ENCODE results near the gene BCAS3.
"Not testable (repeated sequence)": the region's sequence is repeated elsewhere in the genome, so short reads cannot be mapped to it uniquely, and the experiment has no call there.

The BCAS3 gene

GRCh38 chr17:60888812-60889709, 211.4 kb downstream of the BCAS3 start:
- no peak for DNase-seq

- no peak for DNase-seq
These were observed 213.5 kb downstream of the BCAS3 start for GRCh38 chr17:60891149-60891548.

GRCh38 chr17:60893475-60893874, 215.8 kb downstream of the BCAS3 start:
- DNase-seq: no peak

- DNase-seq: no peak
These were observed 219.3 kb downstream of the BCAS3 start for GRCh38 chr17:60896996-60897395.

GRCh38 chr17:60899115-60899514, 221.5 kb downstream of the BCAS3 start:
- DNase-seq: no peak

DNA sequence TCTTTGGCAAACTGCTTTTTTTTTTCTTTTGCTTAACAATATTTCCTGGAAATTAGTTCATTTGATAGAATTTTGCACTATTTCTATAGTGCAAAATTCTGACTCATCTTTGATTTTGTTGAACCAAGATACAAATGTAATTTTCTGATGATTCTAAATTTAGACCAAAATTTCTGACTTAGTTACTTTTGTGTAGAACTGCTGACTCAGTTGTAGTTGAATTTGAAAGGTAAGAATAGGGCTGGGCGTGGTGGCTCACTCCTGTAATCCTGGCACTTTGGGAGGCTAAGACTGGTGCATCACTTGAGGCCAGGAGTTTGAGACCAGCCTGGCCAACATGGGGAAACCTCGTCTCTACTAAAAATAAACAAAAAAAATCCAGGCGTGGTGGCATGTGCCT, 223.0 kb downstream of the BCAS3 start:
- DNase-seq: no peak

- no peak for DNase-seq
These were observed 223.6 kb downstream of the BCAS3 start for GRCh38 chr17:60901242-60901641.

- no peak for DNase-seq
These were observed 224.2 kb downstream of the BCAS3 start for GRCh38 chr17:60901806-60902205.

DNA sequence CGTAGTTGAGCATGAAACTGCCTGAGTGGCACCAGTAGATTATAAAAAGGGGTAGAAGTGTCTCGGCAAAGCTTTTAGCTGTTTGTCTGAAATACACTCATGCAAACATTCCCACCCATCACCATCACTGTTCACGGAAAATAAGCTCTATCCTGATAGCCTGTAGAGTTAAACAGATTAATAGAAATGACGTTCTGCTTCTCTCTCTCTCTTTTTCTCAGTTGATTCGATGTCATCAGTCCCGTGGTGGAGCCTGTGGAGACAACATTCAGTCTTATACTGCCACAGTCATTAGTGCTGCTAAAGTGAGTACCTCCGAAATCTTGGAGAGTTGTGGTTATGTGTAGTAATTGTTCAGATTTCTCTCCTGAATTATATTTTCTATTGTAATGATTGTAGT, 224.7 kb downstream of the BCAS3 start:
- DNase-seq: no peak

DNA sequence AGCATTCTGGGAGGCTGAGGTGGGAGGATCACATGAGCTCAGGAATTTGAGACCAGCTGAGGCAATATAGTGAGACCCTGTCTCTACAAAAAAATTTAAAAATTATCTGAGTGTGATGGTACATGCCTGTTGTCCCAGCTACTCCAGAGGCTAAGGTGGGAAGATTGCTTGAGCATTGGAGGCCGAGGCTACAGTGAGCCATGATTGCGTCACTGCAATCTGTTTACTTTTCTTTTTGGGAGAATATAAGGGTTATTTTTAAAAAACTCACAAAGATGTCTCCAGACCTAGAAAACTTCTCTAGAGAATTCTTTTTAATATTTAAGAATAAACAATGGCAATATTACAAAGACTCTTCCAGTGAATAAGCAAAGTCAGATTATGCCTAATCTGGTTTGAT, 226.9 kb downstream of the BCAS3 start:
- no peak for DNase-seq

DNA sequence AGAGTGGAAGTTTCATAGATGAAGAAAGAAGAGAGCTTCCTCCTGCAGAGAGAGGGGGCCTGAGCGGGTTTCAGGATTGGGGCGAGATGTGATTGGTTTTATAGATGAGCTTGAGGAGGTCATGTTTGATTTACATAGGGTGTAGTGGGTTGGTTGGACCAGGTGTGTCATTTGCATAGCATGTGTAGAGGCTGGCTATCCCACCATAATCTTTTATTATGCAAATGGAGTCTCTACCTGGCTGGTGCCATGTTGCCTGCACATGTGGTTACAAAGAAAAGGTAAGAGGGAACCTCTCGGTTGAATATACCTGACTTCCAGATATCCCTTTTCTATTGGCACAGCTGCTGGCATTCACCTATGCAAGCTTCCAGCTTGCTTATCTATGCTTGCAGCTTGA, 228.1 kb downstream of the BCAS3 start:
- peak; percentile 69 to 73 for DNase-seq

GRCh38 chr17:60908324-60908723, 230.7 kb downstream of the BCAS3 start:
- no peak for DNase-seq

DNA sequence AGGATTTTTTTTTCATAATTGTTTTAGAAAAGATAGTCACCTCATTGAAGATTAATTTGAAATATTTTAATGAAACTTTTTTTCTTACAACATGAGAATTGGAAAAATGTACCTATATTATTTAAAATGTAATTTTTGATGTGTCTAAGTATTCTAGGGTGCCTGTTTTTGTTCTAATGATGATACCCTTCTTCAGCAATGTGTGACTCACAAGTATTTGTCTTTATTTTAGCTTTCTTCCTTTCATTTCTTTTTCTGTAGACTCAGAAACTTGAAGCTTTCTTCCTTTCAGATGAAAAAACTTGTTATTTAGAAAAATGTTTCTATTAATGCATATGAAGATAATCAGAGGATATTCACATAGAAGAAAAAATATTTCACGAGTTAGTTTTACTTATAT, 231.8 kb downstream of the BCAS3 start:
- DNase-seq: no peak

DNA sequence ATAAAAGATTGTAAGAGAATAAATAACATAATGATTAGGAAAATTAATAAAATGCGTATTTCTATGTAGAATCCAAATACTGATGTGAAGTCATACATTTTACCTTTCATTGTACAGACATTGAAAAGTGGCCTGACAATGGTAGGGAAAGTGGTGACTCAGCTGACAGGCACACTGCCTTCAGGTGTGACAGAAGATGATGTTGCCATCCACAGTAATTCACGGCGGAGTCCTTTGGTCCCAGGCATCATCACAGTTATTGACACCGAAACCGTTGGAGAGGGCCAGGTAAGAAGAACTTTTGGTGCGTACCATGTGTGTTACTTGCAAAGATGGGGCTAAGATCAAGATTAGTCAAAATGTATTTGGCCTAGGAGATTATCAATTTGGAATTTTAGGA, 232.8 kb downstream of the BCAS3 start:
- no peak for DNase-seq

DNA sequence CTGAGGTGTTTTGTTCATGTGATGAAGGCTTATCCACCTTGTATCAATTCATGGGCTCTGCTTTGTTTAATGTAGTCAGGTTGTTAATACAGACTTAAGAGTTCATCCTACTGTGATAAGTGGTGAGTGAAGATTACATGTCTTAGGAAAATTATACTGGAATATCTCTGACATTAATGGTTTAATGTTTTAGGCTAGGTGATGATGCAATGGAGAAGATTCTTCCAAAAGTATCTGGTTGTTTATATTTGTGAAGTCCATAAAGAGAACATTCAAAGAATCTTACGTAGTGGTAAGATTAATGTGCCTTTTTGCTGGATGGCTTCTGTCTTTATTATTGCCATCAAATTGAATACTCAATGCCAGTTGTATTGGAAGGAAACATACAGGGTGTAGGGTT, 236.4 kb downstream of the BCAS3 start:
- no peak for DNase-seq

GRCh38 chr17:60916043-60916442, 238.4 kb downstream of the BCAS3 start:
- no peak for DNase-seq

DNA sequence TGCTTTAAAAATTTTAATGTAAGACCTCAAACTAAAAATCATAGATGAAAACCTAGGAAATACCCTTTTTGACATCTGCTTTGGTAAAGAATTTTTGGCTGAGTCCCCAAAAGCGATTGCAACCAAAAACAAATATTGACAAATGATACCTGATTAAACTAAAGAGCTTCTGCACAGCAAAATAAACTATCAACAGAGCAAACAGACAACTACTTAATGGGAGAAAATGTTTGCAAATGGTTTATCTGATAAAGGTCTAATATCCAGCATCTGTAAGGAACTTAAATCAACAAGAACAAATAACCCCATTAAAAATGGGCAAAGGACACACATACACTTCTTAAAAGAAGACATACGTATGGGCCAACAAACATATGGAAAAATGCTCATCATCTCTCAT, 242.5 kb downstream of the BCAS3 start:
- no peak for DNase-seq

DNA sequence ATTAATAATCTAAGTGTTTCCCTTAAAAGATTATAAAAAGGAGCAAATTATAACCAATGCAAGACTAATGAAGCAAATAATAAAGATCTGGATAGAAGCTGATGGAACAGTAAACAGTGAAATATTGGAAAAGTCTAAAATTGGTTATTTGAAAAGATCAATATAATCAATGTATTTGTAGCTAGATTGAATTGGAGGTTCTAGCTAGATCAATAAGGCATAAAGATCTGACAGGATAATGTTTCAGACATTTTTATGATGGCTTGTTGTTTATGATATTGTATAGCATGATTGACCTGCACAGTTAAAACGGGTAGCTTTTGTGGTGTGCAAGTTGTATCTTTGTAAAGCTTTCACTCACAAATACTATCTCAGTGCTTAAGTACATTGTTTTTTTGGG, 245.3 kb downstream of the BCAS3 start:
- DNase-seq: no peak

DNA sequence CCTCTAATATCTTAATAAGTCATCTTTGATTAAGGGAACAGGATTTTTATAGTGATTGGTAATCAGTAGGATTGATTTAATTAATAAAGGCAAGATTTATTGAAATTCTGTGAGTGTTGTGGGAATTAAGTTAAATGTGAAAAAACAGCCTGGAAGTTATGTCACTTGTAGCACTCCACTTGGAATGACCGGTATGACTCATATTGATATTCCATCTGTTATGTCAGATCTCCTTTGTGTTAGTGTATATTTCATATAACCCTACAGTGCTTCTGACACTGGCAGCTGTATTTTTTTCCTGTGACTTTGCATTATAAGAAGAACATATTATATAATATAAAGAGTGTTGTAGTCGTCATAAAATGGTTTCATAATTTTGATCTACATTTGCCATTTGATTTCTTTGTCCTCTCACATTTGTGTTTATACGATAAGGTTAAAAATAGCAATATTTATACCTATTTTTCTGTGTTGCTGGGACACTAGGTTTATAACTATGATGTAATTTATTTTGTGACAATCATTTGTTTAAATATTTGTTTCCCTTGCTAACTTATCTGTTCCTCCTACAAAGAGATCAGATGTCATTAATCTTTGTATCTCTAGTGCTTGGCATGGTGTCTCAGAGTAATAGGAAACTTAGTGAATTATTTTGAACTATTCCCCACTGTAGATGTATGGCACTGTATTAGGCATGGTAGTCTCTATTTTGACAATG, 249.0 kb downstream of the BCAS3 start:
- DNase-seq: no peak

DNA sequence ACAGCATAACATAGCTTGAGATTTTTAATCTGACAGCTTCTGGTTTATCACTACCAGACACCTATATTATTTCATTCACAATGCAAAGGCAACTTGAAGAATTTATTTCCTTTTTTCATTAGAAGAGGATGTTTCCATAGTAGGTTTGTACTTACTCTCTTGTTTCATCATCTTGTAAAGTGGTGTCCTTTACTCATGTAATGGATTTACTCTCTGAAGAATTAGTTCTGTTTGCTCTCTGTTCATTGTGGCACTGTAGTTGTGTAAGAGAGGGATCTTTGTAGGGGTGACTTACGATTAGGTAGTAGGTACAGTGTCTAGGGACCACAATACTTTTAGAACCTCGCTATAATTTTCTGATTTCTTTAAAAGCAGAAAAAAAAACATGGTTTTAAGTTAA, 256.1 kb downstream of the BCAS3 start:
- no peak for DNase-seq

- no peak for DNase-seq
These were observed 257.1 kb downstream of the BCAS3 start for GRCh38 chr17:60934723-60935122.

DNA sequence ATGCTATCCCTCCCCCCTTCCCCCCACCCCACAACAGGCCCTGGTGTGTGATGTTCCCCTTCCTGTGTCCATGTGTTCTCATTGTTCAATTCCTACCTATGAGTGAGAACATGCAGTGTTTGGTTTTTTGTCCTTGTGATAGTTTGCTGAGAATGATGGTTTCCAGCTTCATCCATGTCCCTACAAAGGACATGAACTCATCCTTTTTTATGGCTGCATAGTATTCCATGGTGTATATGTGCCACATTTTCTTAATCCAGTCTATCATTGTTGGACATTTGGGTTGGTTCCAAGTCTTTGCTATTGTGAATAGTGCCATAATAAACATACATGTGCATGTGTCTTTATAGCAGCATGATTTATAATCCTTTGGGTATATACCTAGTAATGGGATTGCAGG, 258.3 kb downstream of the BCAS3 start:
- not testable (repeated sequence) for DNase-seq

DNA sequence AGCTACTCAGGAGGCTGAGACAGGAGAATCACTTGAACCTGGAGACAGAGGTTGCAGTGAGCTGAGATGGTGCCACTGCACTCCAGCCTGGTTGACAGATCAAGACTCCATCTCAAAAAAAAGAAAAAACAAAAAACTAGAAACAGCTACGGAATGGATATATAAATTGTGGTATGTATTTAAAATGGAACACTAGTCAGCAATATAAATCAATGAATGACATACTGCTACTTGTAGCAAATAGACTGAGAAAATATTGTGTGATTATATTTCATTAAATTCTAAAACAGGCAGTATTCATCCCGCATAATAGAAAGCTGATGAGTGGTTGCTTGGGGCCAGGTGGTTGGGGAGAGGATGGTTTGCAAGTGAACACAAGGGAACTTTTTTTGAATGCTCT, 261.7 kb downstream of the BCAS3 start:
- no peak for DNase-seq

DNA sequence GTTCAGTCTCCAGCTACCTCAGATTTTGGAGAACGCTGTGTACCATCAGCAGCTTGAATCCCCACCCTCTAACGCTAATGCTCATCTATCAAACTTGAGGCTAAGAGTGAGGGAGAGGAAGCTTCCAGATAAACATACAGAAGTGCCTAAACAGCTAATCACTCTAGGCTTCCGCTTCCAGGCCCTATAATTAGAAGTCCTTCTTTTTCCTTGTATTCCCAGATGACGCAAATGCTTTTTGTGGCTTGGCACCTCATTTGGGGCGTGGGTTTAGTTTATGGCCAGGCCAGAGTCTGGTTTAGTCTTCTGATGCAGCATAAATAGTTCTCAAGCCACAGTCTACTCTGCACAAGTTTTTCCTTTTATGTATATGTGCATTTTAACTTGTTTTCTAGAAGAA, 263.4 kb downstream of the BCAS3 start:
- no peak for DNase-seq

All from NCI-H526 (cell line).